Measurements from ENCODE around the gene CCDC171. TPM values are rescaled to one million over a fixed set of nuclear protein-coding genes. Genes with fewer than 3 reads are reported as not detected.

The CCDC171 gene
- total and polyA plus RNA-seq, 7 donors, result 0.20 to 1.6 (median 0.44) TPM

DNA sequence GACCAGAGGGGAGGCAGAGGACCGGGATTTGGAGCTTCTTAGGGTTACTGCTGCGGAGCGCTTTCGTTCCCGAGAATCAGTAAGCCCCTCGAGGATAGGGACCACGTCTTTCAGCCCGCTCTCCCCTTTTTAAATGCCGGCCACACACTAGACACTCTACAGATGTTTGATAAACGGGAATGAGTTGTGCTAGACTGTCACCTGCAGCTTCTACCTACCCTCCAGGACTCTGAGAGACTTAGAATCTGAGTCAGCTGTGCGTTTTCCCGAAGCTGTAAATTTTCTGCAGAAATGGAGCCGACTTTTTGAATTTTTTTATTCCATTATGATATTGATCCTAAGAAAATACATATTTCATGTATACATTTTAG lies 670 bp downstream of the CCDC171 start:
- H3K9me3 ChIP-seq, result no peaks in the 10 kb centered on the region
- H3K4me3 ChIP-seq, result peak overlapping the region; percentile 79
- H3K27me3 ChIP-seq (ENCODE audit: insufficient read depth in 3 of 3, low read length in 2 of 3), result no peaks in the 10 kb centered on the region
- H3K36me3 ChIP-seq (ENCODE audit: insufficient read depth in 1 of 2, low read depth in 1 of 2), result no peaks in the 10 kb centered on the region
- no peaks in the 10 kb centered on the region for H3K4me1 ChIP-seq
- TF ChIP-seq, protein P1, sequence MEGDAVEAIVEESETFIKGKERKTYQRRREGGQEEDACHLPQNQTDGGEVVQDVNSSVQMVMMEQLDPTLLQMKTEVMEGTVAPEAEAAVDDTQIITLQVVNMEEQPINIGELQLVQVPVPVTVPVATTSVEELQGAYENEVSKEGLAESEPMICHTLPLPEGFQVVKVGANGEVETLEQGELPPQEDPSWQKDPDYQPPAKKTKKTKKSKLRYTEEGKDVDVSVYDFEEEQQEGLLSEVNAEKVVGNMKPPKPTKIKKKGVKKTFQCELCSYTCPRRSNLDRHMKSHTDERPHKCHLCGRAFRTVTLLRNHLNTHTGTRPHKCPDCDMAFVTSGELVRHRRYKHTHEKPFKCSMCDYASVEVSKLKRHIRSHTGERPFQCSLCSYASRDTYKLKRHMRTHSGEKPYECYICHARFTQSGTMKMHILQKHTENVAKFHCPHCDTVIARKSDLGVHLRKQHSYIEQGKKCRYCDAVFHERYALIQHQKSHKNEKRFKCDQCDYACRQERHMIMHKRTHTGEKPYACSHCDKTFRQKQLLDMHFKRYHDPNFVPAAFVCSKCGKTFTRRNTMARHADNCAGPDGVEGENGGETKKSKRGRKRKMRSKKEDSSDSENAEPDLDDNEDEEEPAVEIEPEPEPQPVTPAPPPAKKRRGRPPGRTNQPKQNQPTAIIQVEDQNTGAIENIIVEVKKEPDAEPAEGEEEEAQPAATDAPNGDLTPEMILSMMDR (IDR thresholded peaks at IDR 0.05), result no peak
- 0 to 1% (median 1%) methylated on average over 12 to 13 of the region's 13 CpGs for WGBS, 3 donors
- ATAC-seq (peak in 1 of 4 donors; percentile 17), DNase-seq (no peak)
- intact Hi-C loops (cut with DNase I), result loop anchor here in 1 of 2 donors (2.0 kb wide), 1 partner anchor 43 kb away; the partner anchor contains the start of gene PSIP1
- H3K27ac ChIP-seq, result peak overlapping the region; percentile 71

- Histone ChIP-seq H3K36me3 (ENCODE audit: insufficient read depth in 1 of 2, low read depth in 1 of 2) (no peaks in the 10 kb centered on the region), H3K4me3 (no peak overlapping the region), H3K4me1 (no peaks in the 10 kb centered on the region), H3K27ac (no peak overlapping the region), H3K27me3 (ENCODE audit: insufficient read depth in 3 of 3, low read length in 2 of 3) (no peaks in the 10 kb centered on the region), H3K9me3 (no peaks in the 10 kb centered on the region)
- 83 to 89% (median 85%) methylated on average over 2 of the region's 2 CpGs for WGBS, 3 donors
- intact Hi-C loops (cut with DNase I), result no loop called here
- ATAC-seq, result no peak
- TF ChIP-seq, protein P1 (IDR thresholded peaks at IDR 0.05), result no peak
- no peak for DNase-seq
Observed at GRCh38 chr9:15570769-15571168, 17.9 kb downstream of the CCDC171 start.

- DNase-seq (no peak), ATAC-seq (no peak)
- 77 to 92% (median 80%) methylated on average over 1 of the region's 1 CpG for WGBS, 3 donors
- intact Hi-C loops (cut with DNase I), result no loop called here
- no peak overlapping the region for H3K27ac ChIP-seq
- H3K4me1 ChIP-seq, result no peaks in the 10 kb centered on the region
- H3K9me3 ChIP-seq, result no peaks in the 10 kb centered on the region
- TF ChIP-seq, protein P1 (IDR thresholded peaks at IDR 0.05), result no peak
- H3K27me3 ChIP-seq (ENCODE audit: insufficient read depth in 3 of 3, low read length in 2 of 3), result no peaks in the 10 kb centered on the region
- H3K4me3 ChIP-seq, result no peak overlapping the region
- no peaks in the 10 kb centered on the region for H3K36me3 ChIP-seq (ENCODE audit: insufficient read depth in 1 of 2, low read depth in 1 of 2)
Observed at GRCh38 chr9:15572200-15572770, 19.4 kb downstream of the CCDC171 start.

- TF ChIP-seq, protein P1 (IDR thresholded peaks at IDR 0.05), result no peak
- Histone ChIP-seq H3K27me3 (ENCODE audit: insufficient read depth in 3 of 3, low read length in 2 of 3) (no peaks in the 10 kb centered on the region), H3K27ac (no peak overlapping the region), H3K36me3 (ENCODE audit: insufficient read depth in 1 of 2, low read depth in 1 of 2) (no peaks in the 10 kb centered on the region), H3K9me3 (no peaks in the 10 kb centered on the region), H3K4me3 (no peak overlapping the region), H3K4me1 (peaks cover 5% of the 10 kb centered on the region)
- 62 to 72% (median 65%) methylated on average over 8 of the region's 8 CpGs for WGBS, 3 donors
- ATAC-seq (no peak), DNase-seq (no peak)
- intact Hi-C loops (cut with DNase I), result no loop called here
Observed at GRCh38 chr9:15576350-15577050, 23.7 kb downstream of the CCDC171 start.

All from psoas muscle (tissue), 8 donors.